Body of pancreas (tissue), 4 donors: ENCODE data around the gene SLC4A8.

Source experiments
- POLR2A ChIP-seq, 3 donors: fragments of 450-650 bp; IDR thresholded peaks; one replicate each; pipeline ENCODE4 v1.6.1; 2016; ENCODE audit warnings: antibody characterized with exemption in 3 of 3, mild to moderate bottlenecking in 2 of 3
- TF ChIP-seq, protein P1 (sequence below), 7 experiments: fragments of 450-650 bp in 4 of 7; fragments of 200-600 bp in 3 of 7; sonication (generic) in 3 of 7; IDR thresholded peaks; one replicate each; pipeline ENCODE4 v1.5.1; 2016 to 2019; ENCODE audit warnings: antibody characterized with exemption in 7 of 7

DNA sequence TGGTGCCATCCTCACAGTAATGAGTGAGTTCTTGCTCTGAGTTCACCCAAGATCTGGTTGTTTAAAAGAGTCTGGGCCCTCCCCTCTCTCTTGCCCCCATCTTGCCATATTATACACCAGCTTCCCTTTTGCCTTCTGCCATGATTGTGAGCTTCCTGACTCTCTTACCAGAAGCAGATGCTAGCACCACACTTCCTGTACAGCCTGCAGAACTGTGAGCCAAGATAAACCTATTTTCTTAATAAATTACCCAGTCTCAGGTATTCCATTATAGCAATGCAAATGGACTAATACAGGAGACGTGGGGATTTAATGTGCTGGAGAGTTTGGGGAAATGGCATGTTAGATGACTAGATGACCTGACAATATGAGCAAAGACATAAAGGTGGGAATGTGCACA is 12.8 kb downstream of the SLC4A8 start:
- TF ChIP-seq, protein P1, sequence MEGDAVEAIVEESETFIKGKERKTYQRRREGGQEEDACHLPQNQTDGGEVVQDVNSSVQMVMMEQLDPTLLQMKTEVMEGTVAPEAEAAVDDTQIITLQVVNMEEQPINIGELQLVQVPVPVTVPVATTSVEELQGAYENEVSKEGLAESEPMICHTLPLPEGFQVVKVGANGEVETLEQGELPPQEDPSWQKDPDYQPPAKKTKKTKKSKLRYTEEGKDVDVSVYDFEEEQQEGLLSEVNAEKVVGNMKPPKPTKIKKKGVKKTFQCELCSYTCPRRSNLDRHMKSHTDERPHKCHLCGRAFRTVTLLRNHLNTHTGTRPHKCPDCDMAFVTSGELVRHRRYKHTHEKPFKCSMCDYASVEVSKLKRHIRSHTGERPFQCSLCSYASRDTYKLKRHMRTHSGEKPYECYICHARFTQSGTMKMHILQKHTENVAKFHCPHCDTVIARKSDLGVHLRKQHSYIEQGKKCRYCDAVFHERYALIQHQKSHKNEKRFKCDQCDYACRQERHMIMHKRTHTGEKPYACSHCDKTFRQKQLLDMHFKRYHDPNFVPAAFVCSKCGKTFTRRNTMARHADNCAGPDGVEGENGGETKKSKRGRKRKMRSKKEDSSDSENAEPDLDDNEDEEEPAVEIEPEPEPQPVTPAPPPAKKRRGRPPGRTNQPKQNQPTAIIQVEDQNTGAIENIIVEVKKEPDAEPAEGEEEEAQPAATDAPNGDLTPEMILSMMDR (IDR thresholded peaks at IDR 0.05), result no peak
- no peak for TF ChIP-seq POLR2A (IDR thresholded peaks at IDR 0.05)
